Heart left ventricle (tissue), 16 donors: ENCODE data around the gene DHCR24. TPM values are rescaled to one million over a fixed set of nuclear protein-coding genes. Genes with fewer than 3 reads are reported as not detected.

Source experiments
- ATAC-seq, 4 donors: fragments of 200-7000 bp; cut with Tn5 transposase; one replicate each; pipeline ENCODE4 v1.9.1; 2020 to 2022; ENCODE audit warnings: moderate library complexity in 4 of 4, mild to moderate bottlenecking in 3 of 4, moderate number of reproducible peaks in 1 of 4
- DNase-seq, 5 donors: peaks; one replicate each; pipeline ENCODE4 v3.0.0-alpha.2; 2020
- H3K27ac ChIP-seq, 12 donors: fragments of 200-600 bp; sonication (generic) in 4 of 12; one replicate each; pipeline versions ENCODE4 v1.5.0 to v1.8.0; 2016 to 2022; ENCODE audit warnings: mild to moderate bottlenecking in 2 of 12
- H3K27me3 ChIP-seq, 9 donors: fragments of 200-600 bp; sonication (generic) in 2 of 9; one replicate each; pipeline versions ENCODE4 v1.5.1 to v1.8.0; 2016 to 2022; ENCODE audit warnings: mild to moderate bottlenecking in 3 of 9
- H3K36me3 ChIP-seq, 9 donors: fragments of 200-600 bp; sonication (generic) in 2 of 9; one replicate each; pipeline versions ENCODE4 v1.5.0 to v1.8.0; 2018 to 2022; ENCODE audit warnings: mild to moderate bottlenecking in 2 of 9
- H3K4me1 ChIP-seq, 12 donors: fragments of 200-600 bp; sonication (generic) in 4 of 12; one replicate each; pipeline versions ENCODE4 v1.5.0 to v1.8.0; 2016 to 2022; ENCODE audit warnings: mild to moderate bottlenecking in 3 of 12
- H3K4me3 ChIP-seq, 12 donors: fragments of 200-600 bp; sonication (generic) in 4 of 12; one replicate each; pipeline versions ENCODE4 v1.5.0 to v1.8.0; 2017 to 2022; ENCODE audit warnings: mild to moderate bottlenecking in 9 of 12, moderate library complexity in 4 of 12
- H3K9me3 ChIP-seq, 12 donors: fragments of 200-600 bp; sonication (generic) in 4 of 12; one replicate each; pipeline versions ENCODE4 v1.5.0 to v1.8.0; 2016 to 2022; ENCODE audit warnings: mild to moderate bottlenecking in 1 of 12
- CTCF ChIP-seq, 12 donors: fragments of 200-600 bp; sonication (generic) in 4 of 12; IDR thresholded peaks; one replicate each; pipeline versions ENCODE4 v1.5.0 to v1.8.0; 2018 to 2022; ENCODE audit warnings: antibody characterized with exemption in 12 of 12, mild to moderate bottlenecking in 5 of 12
- POLR2A ChIP-seq, 2 donors: fragments of 450-650 bp; IDR thresholded peaks; one replicate each; pipeline ENCODE4 v1.6.1; 2017; ENCODE audit warnings: antibody characterized with exemption in 2 of 2, mild to moderate bottlenecking in 2 of 2, moderate library complexity in 2 of 2
- WGBS, 4 donors: extraction: QIAGEN DNeasy Blood & Tissue Kit in 2 of 4; methylation state at CpG; one replicate each; pipeline versions ENCODE4 v1.1.5 to v1.1.7; 2013 to 2018; 5-methylcytosine and 5-hydroxymethylcytosine counted together
- intact Hi-C, 10 donors: fragments of 100-400 bp; cut with DNase I; formaldehyde crosslinking; loops; one replicate each; pipeline versions ENCODE4 v1.11.1 to v1.14.2; 2022
- polyA plus RNA-seq, 2 donors: library from polyadenylated mRNA; stranded (reverse); fragments of 200-250 nt; gene quantifications; one replicate each; pipeline ENCODE4 v1.2.3, GENCODE V29; 2013
- total RNA-seq, 9 donors: library from RNA; depleted of rRNA in 2 of 9; stranded (reverse); fragments of >200 nt in 2 of 9; fragmentation: NEBNext Ultra II Directional in 3 of 9; extraction: Animal tissue kit (Norgen Biotek cat#: 25700) in 3 of 9; gene quantifications; one replicate each; pipeline versions ENCODE4 v1.1.0 to v1.2.4, GENCODE V29; 2016 to 2023
- donor health status: ischemic (EF 13 %, LVEDD 7.1; RV severe dilation, severe dysfunction).
- donor health status: healthy with polysubstance abuse.
- donor health status: DM: no; HTN: yes; CAD: no.
- donor health status: DM: no; HTN: no; CAD: no.
- donor health status: ischemic (EF 25% LVEDD 6.9; RV normal size, moderate dysfunction).
- donor health status: ischemic (EF 25% LVEDD 5.7; RV mildly dilated, moderate dysfunction).
- donor health status: healthy.
- donor health status: DM: yes; HTN: yes; CAD: no.
- donor health status: ischemic (EF 35%, LVEDD 5.7; RV mildly dilated, moderate dysfunction).
- donor health status: nonischemic (EF 11% LVEDD 7.7; RV severe dilation, severe dysfunction).
- donor health status: DM: yes; HTN: yes; CAD: no.
- donor health status: PGD.
- donor health status: ischemic (EF 29% LVEDD 5.4; RV normal size, mild dysfunction).
- donor health status: nonischemic (EF 23%, LVEDD 6.1; RV moderate dilation, normal function).

The DHCR24 gene
- total and polyA plus RNA-seq, 11 donors, result 5.3 to 109 (median 25.4) TPM

GRCh38 chr1:54842963-54843362 lies 44.0 kb downstream of the DHCR24 start:
- Histone ChIP-seq H3K27me3 (no peaks in the 10 kb centered on the region), H3K4me1 (no peaks in the 10 kb centered on the region), H3K9me3 (peaks cover 0 to 4% (median 0%) of the 10 kb centered on the region in 12 donors), H3K4me3 (no peak overlapping the region), H3K36me3 (no peaks in the 10 kb centered on the region), H3K27ac (no peak overlapping the region)
- TF ChIP-seq CTCF (IDR thresholded peaks at IDR 0.05) (no peak), POLR2A (IDR thresholded peaks at IDR 0.05) (no peak)
- ATAC-seq (no peak), DNase-seq (no peak)
- intact Hi-C loops, result no loop called here
- 77 to 82% (median 81%) methylated on average over 9 of the region's 9 CpGs for WGBS, 4 donors

GRCh38 chr1:54842206-54842915 lies 44.6 kb downstream of the DHCR24 start:
- ATAC-seq, result no peak
- Histone ChIP-seq H3K4me3 (no peak overlapping the region), H3K27ac (no peak overlapping the region), H3K27me3 (no peaks in the 10 kb centered on the region), H3K9me3 (peaks cover 0 to 4% (median 0%) of the 10 kb centered on the region in 12 donors), H3K4me1 (no peaks in the 10 kb centered on the region), H3K36me3 (no peaks in the 10 kb centered on the region)
- TF ChIP-seq POLR2A (IDR thresholded peaks at IDR 0.05) (no peak), CTCF (IDR thresholded peaks at IDR 0.05) (no peak)
- WGBS, 4 donors, result 89 to 94% (median 91%) methylated on average over 9 to 10 of the region's 10 CpGs
- no peak for DNase-seq
- intact Hi-C loops, result no loop called here

- H3K4me3 ChIP-seq, result no peak overlapping the region
- peaks cover 0 to 4% (median 0%) of the 10 kb centered on the region in 12 donors for H3K9me3 ChIP-seq
- no peaks in the 10 kb centered on the region for H3K4me1 ChIP-seq
- no peaks in the 10 kb centered on the region for H3K36me3 ChIP-seq
- intact Hi-C loops, result no loop called here
- ATAC-seq, result no peak
- TF ChIP-seq CTCF (IDR thresholded peaks at IDR 0.05), result no peak
- no peak overlapping the region for H3K27ac ChIP-seq
- no peak for DNase-seq
- 61 to 93% (median 77%) methylated on average over 2 of the region's 2 CpGs for WGBS, 4 donors
- no peaks in the 10 kb centered on the region for H3K27me3 ChIP-seq
Observed at GRCh38 chr1:54839824-54840223, 47.2 kb downstream of the DHCR24 start.

GRCh38 chr1:54838565-54839180 lies 48.3 kb downstream of the DHCR24 start:
- Histone ChIP-seq H3K4me3 (no peak overlapping the region), H3K9me3 (peaks cover 0 to 4% (median 0%) of the 10 kb centered on the region in 12 donors), H3K27ac (no peak overlapping the region), H3K27me3 (no peaks in the 10 kb centered on the region), H3K36me3 (no peaks in the 10 kb centered on the region), H3K4me1 (no peaks in the 10 kb centered on the region)
- ATAC-seq (no peak), DNase-seq (no peak)
- 81 to 89% (median 85%) methylated on average over 5 of the region's 5 CpGs for WGBS, 4 donors
- TF ChIP-seq POLR2A (IDR thresholded peaks at IDR 0.05) (no peak), CTCF (IDR thresholded peaks at IDR 0.05) (no peak)
- intact Hi-C loops, result no loop called here
